Stimulated activated CD8-positive, alpha-beta memory T cell treated with anti-CD3 and anti-CD28 coated beads, Interleukin-4, amount 100 ng/mL, for 24 hours (primary cell): Measurements from ENCODE around the gene NEK3.
"Not testable (repeated sequence)": the region's sequence is repeated elsewhere in the genome, so short reads cannot be mapped to it uniquely, and the experiment has no call there.

Experiments used
- DNase-seq: peaks from one replicate; pipeline ENCODE4 v3.0.0-alpha.2; 2020; ENCODE audit warnings: low read depth

NEK3 gene

DNA sequence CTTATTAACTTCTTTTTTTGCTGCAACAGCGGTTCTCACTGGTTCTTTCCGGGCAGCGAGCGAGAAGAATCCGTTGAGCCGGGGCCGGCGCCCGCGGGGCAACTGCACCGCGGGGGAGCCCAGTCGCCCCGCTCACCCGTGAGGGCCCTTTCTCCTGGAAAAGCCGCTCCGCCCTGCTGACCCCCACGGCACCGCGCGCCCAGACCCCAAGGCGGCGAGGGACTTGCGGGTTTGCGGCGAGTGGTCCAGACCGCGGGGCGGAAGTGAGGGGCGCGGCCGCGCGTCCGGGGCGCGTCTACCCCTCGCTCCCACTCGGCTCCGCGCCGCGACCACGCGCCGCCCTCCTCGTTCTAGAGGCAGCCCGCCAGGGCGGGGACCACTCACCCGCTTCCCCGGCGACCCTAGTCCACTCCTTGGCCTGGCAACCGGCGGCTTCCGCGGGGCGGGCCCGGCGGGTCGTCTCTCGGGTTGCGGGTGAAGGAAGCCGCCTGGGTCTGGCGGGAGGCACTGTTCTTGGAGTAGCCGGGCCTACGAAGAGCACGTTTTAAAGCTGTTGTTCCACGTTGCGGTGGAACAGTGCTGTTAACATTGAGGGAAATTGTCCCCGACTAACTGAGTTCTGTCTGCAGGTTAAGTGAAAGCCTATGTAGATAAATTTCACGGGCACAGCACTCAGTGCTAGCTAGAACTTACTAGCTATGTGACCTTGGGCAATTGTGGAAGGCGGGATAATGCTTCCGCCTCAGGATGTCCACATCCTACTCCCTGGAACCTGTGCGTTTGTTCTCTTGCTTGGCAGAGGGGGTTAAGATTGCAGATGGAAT is at the start of gene NEK3:
Gene NEK3, minus strand, starts transcription at position 439 of the 824 bp plus-strand sequence. CDS start 3,406 bp downstream, outside the sequence.
- peak; percentile 36 for DNase-seq

DNA sequence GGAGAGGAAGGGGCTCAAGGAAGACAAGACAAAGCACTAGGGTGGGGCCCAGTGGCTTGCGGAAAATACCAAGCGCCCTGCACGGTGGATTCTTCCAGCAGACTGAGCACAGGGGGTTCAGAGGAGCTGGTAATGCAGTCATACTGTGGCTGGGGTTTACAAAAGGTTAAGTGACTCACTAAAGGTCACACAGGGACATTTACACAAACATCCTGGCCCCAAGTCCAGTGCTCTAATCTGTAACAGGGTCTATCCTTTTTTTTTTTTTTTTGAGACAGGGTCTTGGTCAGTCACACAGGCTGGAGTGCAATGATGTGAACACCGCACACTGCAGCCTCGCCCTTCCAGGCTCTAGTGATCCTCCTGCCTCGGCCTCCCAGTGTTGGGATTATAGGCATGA is 49.0 kb upstream of the NEK3 start:
- DNase-seq, result not testable (repeated sequence)

GRCh38 chr13:52207896-52208295 is 48.5 kb upstream of the NEK3 start:
- not testable (repeated sequence) for DNase-seq

DNA sequence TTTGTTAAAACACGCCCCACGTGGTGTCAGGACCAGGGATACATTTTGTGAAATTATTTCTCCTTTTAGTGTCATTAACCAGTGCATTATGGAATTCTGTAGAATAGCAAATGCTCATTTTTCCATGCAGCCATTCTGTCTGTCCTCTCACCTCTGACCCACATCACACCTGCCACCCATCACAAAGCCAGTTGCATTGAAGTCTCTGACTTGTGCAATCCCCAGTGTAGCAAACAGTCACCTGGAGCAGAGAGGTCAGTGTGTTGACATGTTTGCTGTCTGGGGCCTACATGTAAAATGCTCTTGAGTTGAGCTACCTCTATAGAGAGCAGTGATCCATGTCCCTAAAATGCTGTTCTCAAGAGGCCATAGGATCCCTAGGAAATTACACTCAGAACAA is 47.9 kb upstream of the NEK3 start:
- not testable (repeated sequence) for DNase-seq

DNA sequence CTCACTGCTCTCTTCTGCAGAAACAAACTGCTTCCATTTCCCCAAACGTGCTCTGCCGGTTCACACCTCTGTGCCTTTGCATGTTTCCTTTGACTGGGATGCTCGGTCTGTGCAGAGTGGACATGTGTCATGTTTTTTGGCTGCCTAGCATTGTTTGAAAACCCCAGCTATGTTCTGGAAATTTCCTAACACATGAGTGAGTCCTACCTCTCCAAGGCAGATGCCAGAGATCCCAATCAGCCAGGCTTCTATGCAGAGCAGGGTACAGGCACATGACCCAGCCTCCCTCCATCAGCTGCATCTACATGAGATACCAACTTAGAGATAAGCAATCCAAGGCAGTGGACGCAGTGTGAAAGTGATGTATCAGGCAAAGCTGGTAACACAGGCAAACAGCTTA is 45.1 kb upstream of the NEK3 start:
- not testable (repeated sequence) for DNase-seq

DNA sequence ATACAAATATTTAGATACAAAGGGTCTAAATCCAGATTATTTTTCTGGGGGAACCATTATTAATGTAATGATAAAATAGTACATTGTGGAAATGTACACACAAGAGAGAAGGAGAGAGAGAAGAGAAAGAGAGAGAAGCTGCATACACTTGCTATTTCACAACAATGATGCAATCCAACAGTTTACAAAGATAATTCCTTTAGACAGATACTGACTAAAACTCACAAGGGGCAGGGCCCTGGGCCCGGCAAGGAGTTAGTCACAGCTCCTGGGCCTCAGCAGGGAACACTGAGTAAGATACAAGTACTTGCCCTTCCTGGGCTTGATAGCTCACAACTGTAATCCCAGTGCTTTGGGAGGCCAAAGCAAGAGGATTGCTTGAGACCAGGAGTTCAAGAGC is 44.5 kb upstream of the NEK3 start:
- DNase-seq, result not testable (repeated sequence)

DNA sequence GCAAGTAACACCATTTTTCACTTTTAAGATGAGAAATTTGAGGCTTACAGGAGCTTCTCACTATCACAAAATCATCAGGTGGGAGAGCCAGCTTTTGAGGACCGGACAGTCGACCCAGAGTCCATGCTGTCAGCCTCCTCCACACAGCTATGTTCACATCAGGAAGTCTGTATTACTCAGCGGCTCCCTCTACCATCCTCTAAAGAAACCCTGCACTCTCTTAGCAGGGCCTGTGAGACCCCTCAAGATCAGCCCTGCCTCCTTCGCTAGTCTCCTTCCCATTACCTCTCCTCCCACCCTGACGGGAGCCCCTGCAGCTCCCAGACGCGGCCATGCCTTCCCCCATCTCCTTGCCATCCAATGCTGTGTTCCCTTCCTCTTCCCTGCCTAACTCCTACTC is 43.1 kb upstream of the NEK3 start:
- DNase-seq, result not testable (repeated sequence)

GRCh38 chr13:52201439-52202193 is 42.2 kb upstream of the NEK3 start:
- not testable (repeated sequence) for DNase-seq

GRCh38 chr13:52195401-52195837 is 36.0 kb upstream of the NEK3 start:
- peak; percentile 58 for DNase-seq

GRCh38 chr13:52194184-52194868 is 34.9 kb upstream of the NEK3 start:
- peak; percentile 77 for DNase-seq

GRCh38 chr13:52193587-52194183 is 34.3 kb upstream of the NEK3 start:
- DNase-seq, result not testable (repeated sequence)

DNA sequence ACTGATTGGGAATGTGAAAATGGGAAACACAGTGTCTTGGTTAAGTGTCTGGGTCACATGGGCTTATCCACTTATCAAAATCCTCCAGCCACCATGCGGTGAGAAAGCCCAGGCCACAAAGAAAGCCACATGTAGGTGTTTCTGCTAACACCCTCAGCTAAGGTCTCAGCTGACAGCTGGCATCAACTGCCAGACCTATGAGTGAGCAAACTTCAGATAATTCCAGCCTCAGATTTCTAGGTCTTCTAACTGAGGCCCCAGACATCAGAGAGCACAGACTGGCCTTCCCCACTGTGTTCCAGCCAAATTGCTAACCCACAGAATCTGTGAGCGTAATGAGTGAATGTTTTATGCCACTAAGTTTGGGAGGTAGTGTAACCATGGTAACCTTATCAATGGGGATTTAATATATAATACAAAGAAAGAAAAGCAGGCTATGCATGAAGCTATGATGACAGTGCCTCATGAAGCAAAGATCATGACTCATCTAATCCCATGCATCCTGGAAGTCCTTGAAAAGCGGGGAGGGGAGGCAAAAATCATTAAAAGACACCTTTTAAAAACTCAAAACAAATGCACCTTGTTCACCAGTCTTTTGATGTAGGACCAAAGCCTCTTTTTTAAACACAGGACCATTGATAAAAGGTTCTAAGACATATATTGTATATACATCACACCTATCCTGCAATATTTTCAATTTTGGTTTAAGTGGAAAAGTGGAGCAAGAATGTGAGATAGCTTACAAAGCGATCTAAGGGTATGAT is 28.2 kb upstream of the NEK3 start:
- DNase-seq, result not testable (repeated sequence)

- no peak for DNase-seq
These were observed 27.6 kb upstream of the NEK3 start for GRCh38 chr13:52187029-52187423.

DNA sequence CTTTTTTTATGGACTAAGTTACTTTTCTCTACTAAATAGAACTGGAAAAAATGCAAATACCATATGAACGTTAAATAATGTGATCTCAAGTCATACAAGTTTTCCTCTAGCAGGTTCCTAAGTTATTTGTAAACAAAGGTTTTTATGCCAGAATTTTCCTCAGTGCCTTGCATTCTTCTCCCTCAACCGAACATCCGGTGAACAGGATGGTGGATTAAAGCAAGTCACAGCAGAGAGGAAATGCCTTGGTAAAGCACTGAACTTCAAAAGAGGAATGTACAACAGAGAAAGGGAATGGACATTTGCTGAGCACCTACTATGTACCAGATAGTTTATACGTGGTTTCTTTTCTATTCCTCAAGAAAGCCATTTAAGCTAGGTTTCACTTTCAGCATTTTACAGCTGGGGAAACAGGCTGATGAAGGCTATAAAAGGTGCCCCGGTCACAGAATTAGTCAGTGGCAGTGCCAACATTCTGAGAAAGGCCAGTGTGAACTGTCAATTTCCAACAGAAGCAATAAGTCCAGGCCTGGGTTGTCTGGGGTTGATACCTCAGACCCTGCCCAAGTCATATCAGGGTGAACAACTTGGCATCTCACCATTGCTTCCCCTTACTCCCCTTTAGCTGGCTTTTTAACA is 22.0 kb upstream of the NEK3 start:
- not testable (repeated sequence) for DNase-seq

GRCh38 chr13:52179925-52180324 is 20.5 kb upstream of the NEK3 start:
- DNase-seq, result no peak

GRCh38 chr13:52177276-52177675 is 17.9 kb upstream of the NEK3 start:
- DNase-seq, result no peak

DNA sequence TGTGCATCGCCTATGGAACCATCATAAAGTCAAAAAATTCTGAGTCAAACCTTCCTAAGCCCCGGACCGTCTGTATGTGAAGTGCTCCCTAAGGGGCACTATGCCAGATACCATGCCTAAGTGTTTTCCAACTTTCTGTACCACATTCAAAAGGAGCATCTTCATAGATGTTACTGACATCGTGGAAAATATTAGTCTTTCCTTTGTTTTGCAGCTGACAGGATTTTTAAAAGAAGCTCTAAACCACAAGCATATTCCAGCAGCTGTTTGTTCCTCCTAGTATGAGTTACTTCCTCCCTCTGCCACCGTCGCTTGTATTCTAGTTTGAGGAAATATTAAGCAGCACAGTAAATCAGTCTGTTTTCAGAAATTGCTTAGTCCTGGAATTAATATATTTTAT is 14.6 kb upstream of the NEK3 start:
- not testable (repeated sequence) for DNase-seq

- DNase-seq, result no peak
These were observed 14.0 kb upstream of the NEK3 start for GRCh38 chr13:52173373-52173772.

- DNase-seq, result not testable (repeated sequence)
These were observed 12.3 kb upstream of the NEK3 start for GRCh38 chr13:52171686-52172085.

DNA sequence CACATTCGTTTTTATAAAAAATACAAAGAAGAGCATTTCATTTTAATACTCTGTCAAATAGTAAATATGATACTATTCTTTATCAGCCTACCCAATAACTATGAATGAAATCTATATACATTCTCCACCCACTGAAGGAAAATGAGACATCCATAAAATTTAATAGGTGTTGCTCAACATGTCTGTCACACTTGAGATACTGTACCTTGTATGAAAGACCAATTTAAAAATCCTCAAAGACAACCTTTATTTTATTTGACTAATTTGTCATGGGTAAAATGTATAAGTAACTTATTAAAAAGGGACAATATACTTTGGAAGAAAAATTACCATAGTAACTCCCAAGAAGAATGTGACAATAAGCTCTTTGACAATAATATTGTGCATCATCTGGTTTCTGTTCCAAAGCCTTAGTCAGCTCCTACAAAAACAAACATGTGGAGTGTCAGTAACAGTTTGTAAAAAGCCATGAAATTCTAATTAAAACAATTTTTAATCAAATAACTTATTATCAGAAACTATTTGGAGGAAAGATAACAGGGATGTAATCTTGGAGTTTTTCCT is 11.5 kb upstream of the NEK3 start:
- not testable (repeated sequence) for DNase-seq
